ENCODE results near the gene PPP1R13B. TPM values are rescaled to one million over a fixed set of nuclear protein-coding genes. Genes with fewer than 3 reads are reported as not detected.

The PPP1R13B gene
- total RNA-seq, 2 donors from 2014 or later, result 15.6 to 17.5 TPM

DNA sequence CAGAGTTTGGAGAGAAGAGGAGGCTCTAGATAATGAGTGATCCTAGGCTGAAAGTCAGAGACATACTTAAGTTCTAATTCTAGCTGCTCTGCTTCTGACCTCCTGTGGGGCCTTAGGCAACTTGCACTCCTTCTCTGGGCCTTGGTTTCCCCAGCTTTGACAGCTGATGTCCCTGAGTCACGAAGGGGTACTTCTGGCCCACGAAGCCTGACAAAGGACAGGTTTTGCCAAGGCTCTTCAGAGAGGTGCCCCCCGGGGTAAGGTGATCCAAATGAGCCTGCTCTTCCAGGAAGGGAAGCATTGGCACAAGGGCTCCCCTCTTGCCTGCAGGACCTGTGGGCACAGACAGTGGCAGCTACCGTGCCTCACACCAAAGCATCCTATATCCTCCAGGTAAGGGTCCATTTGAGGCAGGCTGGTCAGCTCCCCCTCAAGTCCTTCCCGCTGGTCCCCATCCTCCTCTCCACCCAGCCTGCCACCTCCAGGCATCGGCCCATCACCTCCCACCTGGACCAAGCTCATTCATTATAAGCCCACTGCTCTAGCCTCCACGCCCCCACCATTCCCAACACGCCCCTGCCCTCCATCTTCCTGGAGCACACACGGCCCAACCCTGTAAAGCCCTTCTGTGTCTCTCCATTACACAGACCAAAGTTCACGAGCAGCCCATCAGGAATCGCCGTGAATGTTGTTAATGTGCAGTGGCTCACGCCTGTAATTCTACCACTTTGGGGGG, 1.9 kb upstream of the PPP1R13B start:
- Histone ChIP-seq H3K36me3 (ENCODE audit: control insufficient read depth, insufficient read depth, low read length) (no peaks in the 10 kb centered on the region), H3K4me3 (ENCODE audit: low read length) (no peak overlapping the region), H3K27ac (ENCODE audit: low read depth, low read length) (no peak overlapping the region), H3K9ac (ENCODE audit: extremely low read depth, low read length, poor library complexity, severe bottlenecking) (no peak overlapping the region), H3K27me3 (ENCODE audit: control insufficient read depth, insufficient read depth, low read length, poor library complexity, severe bottlenecking) (peaks cover 22% of the 10 kb centered on the region), H3K9me3 (ENCODE audit: control insufficient read depth, low read length) (no peaks in the 10 kb centered on the region), H3K4me1 (ENCODE audit: control insufficient read depth, insufficient read depth, low read length) (peaks cover 2% of the 10 kb centered on the region)
- Mint-ChIP-seq H3K4me1 (peaks cover 8% of the 10 kb centered on the region), H3K36me3 (ENCODE audit: low read depth) (no peaks in the 10 kb centered on the region), H3K4me3 (peak overlapping the region; percentile 80), H3K9me3 (no peaks in the 10 kb centered on the region), H3K27me3 (ENCODE audit: insufficient read depth) (peaks cover 42% of the 10 kb centered on the region), H3K27ac (no peak overlapping the region)
- 87 to 92% methylated on average over 8 to 13 of the region's 13 CpGs for WGBS, 2 experiments (ENCODE audit: insufficient coverage in 1 of 2, insufficient read length in 1 of 2)
- DNase-seq, result no peak
- TF ChIP-seq, protein P1, sequence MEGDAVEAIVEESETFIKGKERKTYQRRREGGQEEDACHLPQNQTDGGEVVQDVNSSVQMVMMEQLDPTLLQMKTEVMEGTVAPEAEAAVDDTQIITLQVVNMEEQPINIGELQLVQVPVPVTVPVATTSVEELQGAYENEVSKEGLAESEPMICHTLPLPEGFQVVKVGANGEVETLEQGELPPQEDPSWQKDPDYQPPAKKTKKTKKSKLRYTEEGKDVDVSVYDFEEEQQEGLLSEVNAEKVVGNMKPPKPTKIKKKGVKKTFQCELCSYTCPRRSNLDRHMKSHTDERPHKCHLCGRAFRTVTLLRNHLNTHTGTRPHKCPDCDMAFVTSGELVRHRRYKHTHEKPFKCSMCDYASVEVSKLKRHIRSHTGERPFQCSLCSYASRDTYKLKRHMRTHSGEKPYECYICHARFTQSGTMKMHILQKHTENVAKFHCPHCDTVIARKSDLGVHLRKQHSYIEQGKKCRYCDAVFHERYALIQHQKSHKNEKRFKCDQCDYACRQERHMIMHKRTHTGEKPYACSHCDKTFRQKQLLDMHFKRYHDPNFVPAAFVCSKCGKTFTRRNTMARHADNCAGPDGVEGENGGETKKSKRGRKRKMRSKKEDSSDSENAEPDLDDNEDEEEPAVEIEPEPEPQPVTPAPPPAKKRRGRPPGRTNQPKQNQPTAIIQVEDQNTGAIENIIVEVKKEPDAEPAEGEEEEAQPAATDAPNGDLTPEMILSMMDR (conservative IDR thresholded peaks at IDR 0.05), result no peak

DNA sequence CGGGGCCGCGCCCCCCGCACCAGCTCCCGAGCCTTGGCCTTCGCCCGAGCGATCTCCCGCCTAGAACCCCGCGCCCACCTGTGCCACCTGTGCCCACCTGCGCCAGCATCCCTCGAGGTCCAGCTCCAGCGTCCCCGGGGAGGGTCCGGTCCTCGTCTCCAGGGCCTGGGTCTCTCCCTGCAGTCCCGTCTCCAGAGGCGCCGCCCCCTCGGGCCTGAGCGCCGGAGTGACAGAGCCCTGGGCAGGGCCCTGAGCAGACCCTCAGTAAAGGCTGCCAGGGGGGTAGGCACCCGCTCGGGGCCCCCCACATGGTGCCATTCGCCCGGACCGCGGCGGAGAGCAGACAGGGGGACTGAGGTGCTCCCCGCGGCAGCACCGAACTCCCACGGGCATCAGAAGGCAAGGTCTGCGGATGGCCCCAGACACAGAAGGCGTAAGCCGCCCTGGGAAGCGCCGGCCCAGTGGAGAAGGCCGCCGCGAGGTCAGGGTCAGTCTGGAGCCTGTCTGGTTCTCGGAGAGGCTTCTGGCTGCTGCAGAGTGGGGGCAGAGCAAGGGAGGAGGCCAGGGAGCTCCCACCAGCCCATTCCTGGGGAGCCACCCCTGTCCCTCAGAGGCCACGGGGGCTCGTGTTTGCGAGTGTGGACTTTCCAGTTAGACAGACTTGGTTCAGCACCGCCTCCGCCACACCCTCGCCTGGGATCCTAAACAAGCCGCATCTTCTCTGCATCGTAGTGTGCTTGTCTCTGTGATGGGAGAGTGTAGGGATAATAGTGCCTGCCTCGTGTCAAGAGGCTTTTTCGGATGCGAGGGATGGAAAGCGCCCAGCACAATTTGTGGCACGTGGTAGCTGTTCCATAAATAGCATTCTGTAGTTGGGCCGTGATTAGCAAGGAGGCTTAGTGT, 1.1 kb upstream of the PPP1R13B start:
- Mint-ChIP-seq H3K27me3 (ENCODE audit: insufficient read depth) (peaks cover 48% of the 10 kb centered on the region), H3K36me3 (ENCODE audit: low read depth) (no peaks in the 10 kb centered on the region), H3K27ac (no peak overlapping the region), H3K4me1 (peaks cover 8% of the 10 kb centered on the region), H3K9me3 (no peaks in the 10 kb centered on the region), H3K4me3 (peak overlapping the region; percentile 80)
- Histone ChIP-seq H3K9ac (ENCODE audit: extremely low read depth, low read length, poor library complexity, severe bottlenecking) (peak overlapping the region; percentile 20), H3K4me1 (ENCODE audit: control insufficient read depth, insufficient read depth, low read length) (peaks cover 2% of the 10 kb centered on the region), H3K27ac (ENCODE audit: low read depth, low read length) (peak overlapping the region; percentile 47), H3K27me3 (ENCODE audit: control insufficient read depth, insufficient read depth, low read length, poor library complexity, severe bottlenecking) (peaks cover 22% of the 10 kb centered on the region), H3K9me3 (ENCODE audit: control insufficient read depth, low read length) (no peaks in the 10 kb centered on the region), H3K4me3 (ENCODE audit: low read length) (peak overlapping the region; percentile 75), H3K36me3 (ENCODE audit: control insufficient read depth, insufficient read depth, low read length) (no peaks in the 10 kb centered on the region)
- 35 to 46% methylated on average over 23 to 57 of the region's 57 CpGs for WGBS, 2 experiments (ENCODE audit: insufficient coverage in 1 of 2, insufficient read length in 1 of 2)
- DNase-seq, result peak; percentile 86
- TF ChIP-seq, protein P1 (conservative IDR thresholded peaks at IDR 0.05), result no peak

- H3K4me1 ChIP-seq (ENCODE audit: control insufficient read depth, insufficient read depth, low read length), result peaks cover 2% of the 10 kb centered on the region
- DNase-seq, result peak; percentile 75
- peaks cover 46% of the 10 kb centered on the region for H3K27me3 Mint-ChIP-seq (ENCODE audit: insufficient read depth)
- 0 to 1% methylated on average over 20 to 95 of the region's 95 CpGs for WGBS, 2 experiments (ENCODE audit: insufficient coverage in 1 of 2, insufficient read length in 1 of 2)
- H3K4me3 Mint-ChIP-seq, result peak overlapping the region; percentile 80
- peak overlapping the region; percentile 85 for H3K4me3 ChIP-seq (ENCODE audit: low read length)
- no peak overlapping the region for H3K27ac ChIP-seq (ENCODE audit: low read depth, low read length)
- H3K36me3 ChIP-seq (ENCODE audit: control insufficient read depth, insufficient read depth, low read length), result no peaks in the 10 kb centered on the region
- no peaks in the 10 kb centered on the region for H3K9me3 Mint-ChIP-seq
- peaks cover 22% of the 10 kb centered on the region for H3K27me3 ChIP-seq (ENCODE audit: control insufficient read depth, insufficient read depth, low read length, poor library complexity, severe bottlenecking)
- H3K9me3 ChIP-seq (ENCODE audit: control insufficient read depth, low read length), result no peaks in the 10 kb centered on the region
- no peaks in the 10 kb centered on the region for H3K36me3 Mint-ChIP-seq (ENCODE audit: low read depth)
- peak overlapping the region; percentile 35 for H3K27ac Mint-ChIP-seq
- TF ChIP-seq, protein P1 (conservative IDR thresholded peaks at IDR 0.05), result no peak
- peak overlapping the region; percentile 4 for H3K9ac ChIP-seq (ENCODE audit: extremely low read depth, low read length, poor library complexity, severe bottlenecking)
- H3K4me1 Mint-ChIP-seq, result peaks cover 8% of the 10 kb centered on the region
These were observed 578 bp downstream of the PPP1R13B start for GRCh38 chr14:103846543-103847450.
